ENCODE data around the gene UGGT1. TPM values are rescaled to one million over a fixed set of nuclear protein-coding genes. Genes with fewer than 3 reads are reported as not detected.

UGGT1 gene
- total RNA-seq, 1 donor from 2014 or later, result 102 TPM

GRCh38 chr2:128179461-128179755 is 88.4 kb downstream of the UGGT1 start:
- Mint-ChIP-seq H3K4me1 (ENCODE audit: unreplicated experiment) (peaks cover 2% of the 10 kb centered on the region), H3K4me3 (ENCODE audit: unreplicated experiment) (no peak overlapping the region), H3K36me3 (ENCODE audit: low read depth, unreplicated experiment) (peaks cover 38% of the 10 kb centered on the region), H3K9me3 (ENCODE audit: unreplicated experiment) (no peaks in the 10 kb centered on the region), H3K27me3 (ENCODE audit: unreplicated experiment) (no peaks in the 10 kb centered on the region), H3K27ac (ENCODE audit: unreplicated experiment) (no peak overlapping the region)
- no peak for DNase-seq (ENCODE audit: low spot score)
- TF ChIP-seq CTCF (IDR thresholded peaks at IDR 0.05; ENCODE audit: unreplicated experiment), result no peak

GRCh38 chr2:128180031-128180430 is 89.0 kb downstream of the UGGT1 start:
- Mint-ChIP-seq H3K27ac (ENCODE audit: unreplicated experiment) (no peak overlapping the region), H3K4me1 (ENCODE audit: unreplicated experiment) (peaks cover 2% of the 10 kb centered on the region), H3K27me3 (ENCODE audit: unreplicated experiment) (peaks cover 2% of the 10 kb centered on the region), H3K9me3 (ENCODE audit: unreplicated experiment) (no peaks in the 10 kb centered on the region), H3K36me3 (ENCODE audit: low read depth, unreplicated experiment) (peaks cover 40% of the 10 kb centered on the region), H3K4me3 (ENCODE audit: unreplicated experiment) (no peak overlapping the region)
- DNase-seq (ENCODE audit: low spot score), result no peak
- no peak for TF ChIP-seq CTCF (IDR thresholded peaks at IDR 0.05; ENCODE audit: unreplicated experiment)

GRCh38 chr2:128185576-128185975 is 94.6 kb downstream of the UGGT1 start:
- peaks cover 2% of the 10 kb centered on the region for H3K27me3 Mint-ChIP-seq (ENCODE audit: unreplicated experiment)
- no peak overlapping the region for H3K27ac Mint-ChIP-seq (ENCODE audit: unreplicated experiment)
- no peaks in the 10 kb centered on the region for H3K9me3 Mint-ChIP-seq (ENCODE audit: unreplicated experiment)
- peaks cover 2% of the 10 kb centered on the region for H3K4me1 Mint-ChIP-seq (ENCODE audit: unreplicated experiment)
- H3K4me3 Mint-ChIP-seq (ENCODE audit: unreplicated experiment), result no peak overlapping the region
- peaks cover 32% of the 10 kb centered on the region for H3K36me3 Mint-ChIP-seq (ENCODE audit: low read depth, unreplicated experiment)
- no peak for TF ChIP-seq CTCF (IDR thresholded peaks at IDR 0.05; ENCODE audit: unreplicated experiment)
- DNase-seq (ENCODE audit: low spot score), result no peak

GRCh38 chr2:128187032-128187654 is 96.1 kb downstream of the UGGT1 start:
- no peak for TF ChIP-seq CTCF (IDR thresholded peaks at IDR 0.05; ENCODE audit: unreplicated experiment)
- Mint-ChIP-seq H3K4me3 (ENCODE audit: unreplicated experiment) (no peak overlapping the region), H3K4me1 (ENCODE audit: unreplicated experiment) (peaks cover 2% of the 10 kb centered on the region), H3K9me3 (ENCODE audit: unreplicated experiment) (no peaks in the 10 kb centered on the region), H3K36me3 (ENCODE audit: low read depth, unreplicated experiment) (peaks cover 39% of the 10 kb centered on the region), H3K27me3 (ENCODE audit: unreplicated experiment) (peaks cover 2% of the 10 kb centered on the region), H3K27ac (ENCODE audit: unreplicated experiment) (no peak overlapping the region)
- DNase-seq (ENCODE audit: low spot score), result no peak

- TF ChIP-seq CTCF (IDR thresholded peaks at IDR 0.05; ENCODE audit: unreplicated experiment), result no peak
- Mint-ChIP-seq H3K9me3 (ENCODE audit: unreplicated experiment) (no peaks in the 10 kb centered on the region), H3K4me1 (ENCODE audit: unreplicated experiment) (peaks cover 5% of the 10 kb centered on the region), H3K4me3 (ENCODE audit: unreplicated experiment) (no peak overlapping the region), H3K27me3 (ENCODE audit: unreplicated experiment) (peaks cover 4% of the 10 kb centered on the region), H3K27ac (ENCODE audit: unreplicated experiment) (peak overlapping the region; percentile 16), H3K36me3 (ENCODE audit: low read depth, unreplicated experiment) (peaks cover 18% of the 10 kb centered on the region)
- DNase-seq (ENCODE audit: low spot score), result no peak
These were observed 104.5 kb downstream of the UGGT1 start for GRCh38 chr2:128195435-128195984.
